ENCODE results near the gene ATP7A.

DNA sequence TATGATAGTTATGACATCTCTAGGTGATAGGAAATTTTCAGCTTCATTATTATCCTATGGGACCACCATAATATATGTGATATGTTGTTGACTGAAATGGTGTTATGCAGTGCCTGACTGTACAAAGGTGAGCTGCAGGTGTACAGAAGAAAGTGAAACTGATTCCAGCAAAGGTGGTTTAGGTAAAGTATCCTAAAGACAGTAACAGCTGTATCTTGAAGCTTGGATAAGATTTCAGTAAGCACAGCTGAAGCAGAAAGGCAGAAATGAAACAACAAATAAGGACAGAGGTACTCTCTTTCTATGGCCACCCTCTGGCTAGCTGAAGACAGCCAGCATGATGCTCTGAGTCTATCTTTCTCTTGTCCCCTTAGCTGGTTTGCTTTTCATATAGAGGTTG is 163.6 kb downstream of the ATP7A start:
- TF ChIP-seq, protein P1, sequence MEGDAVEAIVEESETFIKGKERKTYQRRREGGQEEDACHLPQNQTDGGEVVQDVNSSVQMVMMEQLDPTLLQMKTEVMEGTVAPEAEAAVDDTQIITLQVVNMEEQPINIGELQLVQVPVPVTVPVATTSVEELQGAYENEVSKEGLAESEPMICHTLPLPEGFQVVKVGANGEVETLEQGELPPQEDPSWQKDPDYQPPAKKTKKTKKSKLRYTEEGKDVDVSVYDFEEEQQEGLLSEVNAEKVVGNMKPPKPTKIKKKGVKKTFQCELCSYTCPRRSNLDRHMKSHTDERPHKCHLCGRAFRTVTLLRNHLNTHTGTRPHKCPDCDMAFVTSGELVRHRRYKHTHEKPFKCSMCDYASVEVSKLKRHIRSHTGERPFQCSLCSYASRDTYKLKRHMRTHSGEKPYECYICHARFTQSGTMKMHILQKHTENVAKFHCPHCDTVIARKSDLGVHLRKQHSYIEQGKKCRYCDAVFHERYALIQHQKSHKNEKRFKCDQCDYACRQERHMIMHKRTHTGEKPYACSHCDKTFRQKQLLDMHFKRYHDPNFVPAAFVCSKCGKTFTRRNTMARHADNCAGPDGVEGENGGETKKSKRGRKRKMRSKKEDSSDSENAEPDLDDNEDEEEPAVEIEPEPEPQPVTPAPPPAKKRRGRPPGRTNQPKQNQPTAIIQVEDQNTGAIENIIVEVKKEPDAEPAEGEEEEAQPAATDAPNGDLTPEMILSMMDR (IDR thresholded peaks at IDR 0.05): no peak
- TF ChIP-seq KDM1A (IDR thresholded peaks at IDR 0.05; ENCODE audit: low read depth) (no peak), POLR2A (IDR thresholded peaks at IDR 0.05; ENCODE audit: low read length) (no peak), ESRRA (IDR thresholded peaks at IDR 0.05; ENCODE audit: borderline replicate concordance, low read length) (no peak), ATOH8 (CRISPR knock-in tag; IDR thresholded peaks at IDR 0.05; ENCODE audit: low read depth) (no peak), MAFK (IDR thresholded peaks at IDR 0.05; ENCODE audit: partially characterized antibody) (no peak), CBX2 (IDR thresholded peaks at IDR 0.05; ENCODE audit: borderline replicate concordance, low read depth) (no peak), RNF2 (IDR thresholded peaks at IDR 0.05; ENCODE audit: borderline replicate concordance, low read depth) (no peak), RFX5 (IDR thresholded peaks at IDR 0.05) (no peak), HMGXB4 (CRISPR knock-in tag; IDR thresholded peaks at IDR 0.05; ENCODE audit: borderline replicate concordance) (no peak), MYC (IDR thresholded peaks at IDR 0.05; ENCODE audit: borderline replicate concordance, low read length) (no peak), EP300 (IDR thresholded peaks at IDR 0.05) (no peak), CEBPB (IDR thresholded peaks at IDR 0.05) (no peak)
- TF ChIP-seq, protein P2, sequence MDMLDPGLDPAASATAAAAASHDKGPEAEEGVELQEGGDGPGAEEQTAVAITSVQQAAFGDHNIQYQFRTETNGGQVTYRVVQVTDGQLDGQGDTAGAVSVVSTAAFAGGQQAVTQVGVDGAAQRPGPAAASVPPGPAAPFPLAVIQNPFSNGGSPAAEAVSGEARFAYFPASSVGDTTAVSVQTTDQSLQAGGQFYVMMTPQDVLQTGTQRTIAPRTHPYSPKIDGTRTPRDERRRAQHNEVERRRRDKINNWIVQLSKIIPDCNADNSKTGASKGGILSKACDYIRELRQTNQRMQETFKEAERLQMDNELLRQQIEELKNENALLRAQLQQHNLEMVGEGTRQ (IDR thresholded peaks at IDR 0.05): no peak
